Head of caudate nucleus (tissue), 42 donors: ENCODE data around the gene SGSM2.

Experiments
- DNase-seq, 42 donors: peaks; one replicate each; pipeline versions ENCODE4 v3.0.0 to v3.0.0-alpha.2; 2020 to 2021; ENCODE audit warnings: mixed read lengths in 7 of 42
- intact Hi-C: fragments of 100-400 bp; cut with DNase I; formaldehyde crosslinking; loops from one replicate; pipeline ENCODE4 v1.15.0; 2022

Gene SGSM2

GRCh38 chr17:2323629-2324314 is 13.5 kb upstream of the SGSM2 start:
- no peak for DNase-seq
- intact Hi-C loops = no loop called here

GRCh38 chr17:2331303-2331702 is 6.0 kb upstream of the SGSM2 start:
- intact Hi-C loops = no loop called here
- DNase-seq = no peak

GRCh38 chr17:2335726-2336214 is 1.5 kb upstream of the SGSM2 start:
- peak in 15 of 42 donors; percentile 8 to 50 (median 31) for DNase-seq
- intact Hi-C loops = no loop called here

- peak; percentile 82 to 98 (median 95) for DNase-seq
- intact Hi-C loops = no loop called here
Observed at GRCh38 chr17:2336215-2336851, 968 bp upstream of the SGSM2 start, which contains the start of gene TSR1. Gene TSR1 (minus strand): TSS chr17:2336457. CDS start chr17:2336427, 30 bp downstream.

GRCh38 chr17:2337544-2338314 is 428 bp downstream of the SGSM2 start:
- peak in 40 of 42 donors; percentile 38 to 81 (median 62) for DNase-seq
- intact Hi-C loops = no loop called here

GRCh38 chr17:2338315-2338657 is 985 bp downstream of the SGSM2 start:
- intact Hi-C loops = no loop called here
- peak in 8 of 42 donors; percentile 12 to 51 (median 26) for DNase-seq

- DNase-seq = no peak
- intact Hi-C loops = no loop called here
Observed at GRCh38 chr17:2343421-2343820, 6.1 kb downstream of the SGSM2 start.

- intact Hi-C loops = no loop called here
- no peak for DNase-seq
Observed at GRCh38 chr17:2344528-2344927, 7.2 kb downstream of the SGSM2 start.

- intact Hi-C loops = no loop called here
- no peak for DNase-seq
Observed at GRCh38 chr17:2346475-2346874, 9.2 kb downstream of the SGSM2 start.

GRCh38 chr17:2347805-2348685 is 10.7 kb downstream of the SGSM2 start:
- peak in 36 of 42 donors; percentile 19 to 89 (median 62) for DNase-seq

GRCh38 chr17:2351269-2351668 is 14.0 kb downstream of the SGSM2 start:
- DNase-seq = peak in 1 of 42 donors; percentile 26
- intact Hi-C loops = no loop called here

More at GRCh38 chr17:2347805-2348685, 10.7 kb downstream of the SGSM2 start:
- intact Hi-C loops = no loop called here

- DNase-seq = no peak
Observed at GRCh38 chr17:2354311-2354710, 17.0 kb downstream of the SGSM2 start.

GRCh38 chr17:2357237-2357636 is 19.9 kb downstream of the SGSM2 start:
- intact Hi-C loops = no loop called here
- DNase-seq = no peak

More at GRCh38 chr17:2354311-2354710, 17.0 kb downstream of the SGSM2 start:
- intact Hi-C loops = no loop called here

GRCh38 chr17:2357931-2358434 is 20.7 kb downstream of the SGSM2 start:
- DNase-seq = no peak
- intact Hi-C loops = no loop called here

GRCh38 chr17:2361010-2361760 is 23.9 kb downstream of the SGSM2 start:
- intact Hi-C loops = no loop called here
- DNase-seq = no peak

GRCh38 chr17:2362016-2362415 is 24.7 kb downstream of the SGSM2 start:
- intact Hi-C loops = no loop called here

GRCh38 chr17:2362416-2362815 is 25.1 kb downstream of the SGSM2 start:
- DNase-seq = no peak
- intact Hi-C loops = no loop called here

More at GRCh38 chr17:2362016-2362415, 24.7 kb downstream of the SGSM2 start:
- DNase-seq = no peak

GRCh38 chr17:2362881-2363280 is 25.6 kb downstream of the SGSM2 start:
- DNase-seq = no peak
- intact Hi-C loops = no loop called here
